PC-3 (cell line): ENCODE results near the gene SPDEF. TPM values are rescaled to one million over a fixed set of nuclear protein-coding genes. Genes with fewer than 3 reads are reported as not detected.

Experiments
- ATAC-seq: fragments of 200-7000 bp; cut with Tn5 transposase; 2 replicates; pipeline ENCODE4 v1.9.1; 2020; ENCODE audit warnings: mild to moderate bottlenecking, moderate library complexity
- BruUV-seq: library from RNA; stranded (reverse); fragments of 400-500 nt; replicated peaks from 2 replicates; lab custom pipeline; 2021; lab: Mats Ljungman, UMichigan
- CTCF ChIA-PET: fragments of 300-600 bp; sonication (Branson Sonifier 250); formaldehyde crosslinking; loops from one replicate; lab custom pipeline; 2022; ENCODE audit warnings: antibody characterized with exemption; lab: Charles Lee
- POLR2A ChIA-PET: fragments of 300-600 bp; sonication (Branson Sonifier 250); formaldehyde crosslinking; loops from one replicate; lab custom pipeline; 2022; ENCODE audit warnings: antibody characterized with exemption; ENCODE audit not compliant: unreplicated experiment; lab: Charles Lee
- DNase-seq: peaks from one replicate; pipeline ENCODE4 v3.0.0-alpha.2; 2015
- H2AFZ ChIP-seq: fragments of 300-600 bp; sonication (generic); 2 replicates; pipeline ENCODE4 v1.6.0; 2016; ENCODE audit warnings: antibody characterized with exemption, low read length
- H3F3A ChIP-seq: fragments of 300-600 bp; sonication (generic); one replicate; pipeline ENCODE4 v1.6.0; 2017; ENCODE audit warnings: antibody characterized with exemption, low read length, control low read depth, mild to moderate bottlenecking; ENCODE audit not compliant: unreplicated experiment
- H3K27ac ChIP-seq: fragments of 300-600 bp; sonication (generic); 2 replicates; pipeline ENCODE4 v1.5.1; 2016; ENCODE audit warnings: mild to moderate bottlenecking, low read length
- H3K27me3 ChIP-seq: fragments of 300-600 bp; sonication (generic); 2 replicates; pipeline ENCODE4 v1.6.1; 2016; ENCODE audit warnings: low read length, mixed read lengths
- H3K36me3 ChIP-seq: fragments of 300-600 bp; sonication (generic); 2 replicates; pipeline ENCODE4 v1.6.1; 2016; ENCODE audit warnings: low read depth, mixed run types, low read length, mixed read lengths
- H3K4me1 ChIP-seq: fragments of 300-600 bp; sonication (generic); 2 replicates; pipeline ENCODE4 v1.5.1; 2016; ENCODE audit warnings: low read length; ENCODE audit not compliant: insufficient read depth
- H3K4me2 ChIP-seq: fragments of 300-600 bp; sonication (generic); 2 replicates; pipeline ENCODE4 v1.6.0; 2016; ENCODE audit warnings: low read length
- H3K4me3 ChIP-seq: fragments of 300-600 bp; sonication (generic); 2 replicates; pipeline ENCODE4 v1.5.1; 2016; ENCODE audit warnings: mild to moderate bottlenecking, low read length, mixed read lengths
- H3K79me2 ChIP-seq: fragments of 300-600 bp; sonication (generic); 2 replicates; pipeline ENCODE4 v1.6.1; 2017; ENCODE audit warnings: low read length, mixed read lengths
- H3K9ac ChIP-seq: fragments of 300-600 bp; sonication (generic); 2 replicates; pipeline ENCODE4 v1.6.0; 2016; ENCODE audit warnings: mild to moderate bottlenecking, low read length
- H3K9me2 ChIP-seq: fragments of 300-600 bp; sonication (generic); replicated peaks from 2 replicates; pipeline ENCODE4 v1.6.1; 2016; ENCODE audit warnings: mixed run types, low read length, mixed read lengths
- H3K9me3 ChIP-seq: fragments of 300-600 bp; sonication (generic); 2 replicates; pipeline ENCODE4 v1.6.1; 2016; ENCODE audit warnings: low read length, mixed read lengths
- H4K20me1 ChIP-seq: fragments of 300-600 bp; sonication (generic); 2 replicates; pipeline ENCODE4 v1.6.1; 2016; ENCODE audit warnings: low read length, mixed read lengths
- CTCF ChIP-seq: fragments of 300-600 bp; sonication (generic); conservative IDR thresholded peaks from 2 replicates; pipeline ENCODE4 v1.5.1; 2017; ENCODE audit warnings: antibody characterized with exemption, low read depth, mild to moderate bottlenecking, low read length
- EZH2 ChIP-seq: fragments of 300-600 bp; sonication (generic); IDR thresholded peaks from one replicate; pipeline ENCODE4 v1.6.1; 2017; ENCODE audit warnings: antibody characterized with exemption, mild to moderate bottlenecking, low read length; ENCODE audit not compliant: unreplicated experiment
- EZH2phosphoT487 ChIP-seq: fragments of 300-600 bp; sonication (generic); IDR thresholded peaks from 2 replicates; pipeline ENCODE4 v1.6.1; 2018; ENCODE audit warnings: mild to moderate bottlenecking, antibody characterized with exemption, low read length, borderline replicate concordance
- intact Hi-C: fragments of 100-400 bp; cut with micrococcal nuclease; formaldehyde crosslinking; loops from 2 replicates; pipeline ENCODE4 v1.9.0; 2023
- total RNA-seq: library from RNA; depleted of rRNA; stranded (reverse); fragments of >200 nt; gene quantifications from 2 replicates; pipeline ENCODE4 v1.2.3, GENCODE V29; 2014

The SPDEF gene
- total RNA-seq, 1 experiment from 2014 or later: 190 TPM

GRCh38 chr6:34576286-34576955 lies 20.3 kb upstream of the SPDEF start:
- H2AFZ ChIP-seq: no peak overlapping the region
- no peak overlapping the region for H3K27ac ChIP-seq
- no peaks in the 10 kb centered on the region for H3F3A ChIP-seq
- no peaks in the 10 kb centered on the region for H4K20me1 ChIP-seq
- no peaks in the 10 kb centered on the region for H3K27me3 ChIP-seq
- no peaks in the 10 kb centered on the region for H3K9me3 ChIP-seq
- POLR2A ChIA-PET: no interaction called here
- H3K79me2 ChIP-seq: no peaks in the 10 kb centered on the region
- H3K9me2 ChIP-seq: no peaks in the 10 kb centered on the region
- no peak overlapping the region for H3K9ac ChIP-seq
- CTCF ChIA-PET: no interaction called here
- no peak for DNase-seq
- no peaks in the 10 kb centered on the region for H3K4me1 ChIP-seq
- ATAC-seq: no peak
- no peak for TF ChIP-seq CTCF
- TF ChIP-seq EZH2phosphoT487: no peak
- H3K36me3 ChIP-seq: no peaks in the 10 kb centered on the region
- no peak overlapping the region for H3K4me3 ChIP-seq
- BruUV-seq: no TSS peak
- intact Hi-C loops: no loop called here
- H3K4me2 ChIP-seq: no peak overlapping the region

- no peak overlapping the region for H3K9ac ChIP-seq
- H3K79me2 ChIP-seq: no peaks in the 10 kb centered on the region
- H3K9me2 ChIP-seq: no peaks in the 10 kb centered on the region
- H3K27ac ChIP-seq: no peak overlapping the region
- CTCF ChIA-PET: no interaction called here
- no peak overlapping the region for H2AFZ ChIP-seq
- no peaks in the 10 kb centered on the region for H3F3A ChIP-seq
- H3K27me3 ChIP-seq: no peaks in the 10 kb centered on the region
- no peaks in the 10 kb centered on the region for H3K4me1 ChIP-seq
- ATAC-seq: peak; percentile 33; the same call in 1 of the 2 replicates
- H3K4me3 ChIP-seq: no peak overlapping the region
- POLR2A ChIA-PET: no interaction called here
- H4K20me1 ChIP-seq: no peaks in the 10 kb centered on the region
- no peak for DNase-seq
- BruUV-seq: no TSS peak
- TF ChIP-seq CTCF (no peak), EZH2 (no peak), EZH2phosphoT487 (no peak)
- H3K4me2 ChIP-seq: no peak overlapping the region
- no peaks in the 10 kb centered on the region for H3K9me3 ChIP-seq
- intact Hi-C loops: no loop called here
- H3K36me3 ChIP-seq: no peaks in the 10 kb centered on the region
These were observed 19.2 kb upstream of the SPDEF start for GRCh38 chr6:34575326-34575725.

- no peak overlapping the region for H3K4me3 ChIP-seq
- no TSS peak for BruUV-seq
- ATAC-seq: no peak
- no peak overlapping the region for H3K4me2 ChIP-seq
- no peaks in the 10 kb centered on the region for H3K9me2 ChIP-seq
- no peaks in the 10 kb centered on the region for H3F3A ChIP-seq
- ChIA-PET POLR2A (no interaction called here), CTCF (no interaction called here)
- no peaks in the 10 kb centered on the region for H3K27me3 ChIP-seq
- H2AFZ ChIP-seq: no peak overlapping the region
- TF ChIP-seq CTCF (no peak), EZH2 (no peak), EZH2phosphoT487 (no peak)
- H3K36me3 ChIP-seq: no peaks in the 10 kb centered on the region
- H3K27ac ChIP-seq: no peak overlapping the region
- DNase-seq: no peak
- H3K4me1 ChIP-seq: no peaks in the 10 kb centered on the region
- H3K9ac ChIP-seq: no peak overlapping the region
- intact Hi-C loops: no loop called here
- H4K20me1 ChIP-seq: no peaks in the 10 kb centered on the region
- H3K79me2 ChIP-seq: no peaks in the 10 kb centered on the region
- H3K9me3 ChIP-seq: no peaks in the 10 kb centered on the region
These were observed 18.6 kb upstream of the SPDEF start for GRCh38 chr6:34574647-34575293.
